BLaER1 treated with 17β-estradiol and CSF1 and Interleukin-3, amounts not matched to agents 10 nM and 100 nM (cell line): ENCODE measurements around the gene PPP2R2D.
A peak's percentile ranks its signal among the peaks of the same experiment; 100 is the strongest.

Experiments
- H3K27ac ChIP-seq, 11 experiments: shearing (Covaris generic); formaldehyde crosslinking; 2 replicates each; pipeline ENCODE4 v1.8.1; 2022
- H3K27me3 ChIP-seq, 11 experiments: shearing (Covaris generic); formaldehyde crosslinking; 2 replicates each; pipeline ENCODE4 v1.8.1; 2022
- H3K36me3 ChIP-seq, 11 experiments: shearing (Covaris generic); formaldehyde crosslinking; 2 replicates each; pipeline ENCODE4 v1.8.1; 2022
- H3K4me1 ChIP-seq, 10 experiments: shearing (Covaris generic); formaldehyde crosslinking; 2 replicates each; pipeline ENCODE4 v1.8.1; 2022
- H3K4me2 ChIP-seq, 11 experiments: shearing (Covaris generic); formaldehyde crosslinking; 2 replicates each; pipeline ENCODE4 v1.8.1; 2022
- H3K4me3 ChIP-seq, 10 experiments: shearing (Covaris generic); formaldehyde crosslinking; 2 replicates each; pipeline ENCODE4 v1.8.1; 2022
- H3K9ac ChIP-seq, 11 experiments: shearing (Covaris generic); formaldehyde crosslinking; 2 replicates each; pipeline ENCODE4 v1.8.1; 2022
- H3K9me3 ChIP-seq, 11 experiments: shearing (Covaris generic); formaldehyde crosslinking; replicated peaks in 1 of 11; 2 replicates each; pipeline ENCODE4 v1.8.1; 2022
- H4K20me1 ChIP-seq, 11 experiments: shearing (Covaris generic); formaldehyde crosslinking; 2 replicates each; pipeline ENCODE4 v1.8.1; 2022
- Cebpa-rat ChIP-seq, 11 experiments: shearing (Covaris generic); IDR thresholded peaks; 2 replicates each; pipeline ENCODE4 v1.8.1; 2022

The PPP2R2D gene

GRCh38 chr10:131996466-131997365 lies 95.9 kb downstream of the PPP2R2D start:
- Histone ChIP-seq H4K20me1 (no peaks in the 10 kb centered on the region; a peak in 1 of 22 replicates), H3K9me3 (no peaks in the 10 kb centered on the region), H3K27ac (no peak overlapping the region), H3K9ac (no peak overlapping the region), H3K4me1 (peaks cover 6 to 37% (median 28%) of the 10 kb centered on the region in 10 experiments), H3K27me3 (0 out of 22 replicates have a peak, but pooled peaks cover 0 to 3% (median 0%) of the 10 kb centered on the region in 11 experiments), H3K4me3 (no peak overlapping the region), H3K4me2 (peak overlapping the region in 8 of 11 experiments; percentile 13 to 43 (median 32); a peak in 14 of 22 replicates), H3K36me3 (no peaks in the 10 kb centered on the region)
- TF ChIP-seq Cebpa-rat (IDR thresholded peaks at IDR 0.05): no peak

GRCh38 chr10:131997366-131998049 lies 96.7 kb downstream of the PPP2R2D start:
- no peaks in the 10 kb centered on the region for H3K9me3 ChIP-seq
- no peaks in the 10 kb centered on the region for H3K36me3 ChIP-seq
- peak overlapping the region in 8 of 11 experiments; percentile 13 to 43 (median 32); a peak in 14 of 22 replicates for H3K4me2 ChIP-seq
- H3K4me1 ChIP-seq: peaks cover 3 to 33% (median 24%) of the 10 kb centered on the region in 10 experiments
- no peak overlapping the region for H3K4me3 ChIP-seq
- TF ChIP-seq Cebpa-rat (IDR thresholded peaks at IDR 0.05): no peak
- no peak overlapping the region for H3K9ac ChIP-seq
- no peak overlapping the region for H3K27ac ChIP-seq
- 0 out of 22 replicates have a peak, but pooled peaks cover 0 to 3% (median 0%) of the 10 kb centered on the region in 11 experiments for H3K27me3 ChIP-seq
- no peaks in the 10 kb centered on the region; a peak in 1 of 22 replicates for H4K20me1 ChIP-seq

GRCh38 chr10:131998050-131998844 lies 97.4 kb downstream of the PPP2R2D start:
- H3K36me3 ChIP-seq: no peaks in the 10 kb centered on the region
- H3K27me3 ChIP-seq: 0 out of 22 replicates have a peak, but pooled peaks cover 0 to 3% (median 0%) of the 10 kb centered on the region in 11 experiments
- H3K4me2 ChIP-seq: peak overlapping the region in 6 of 11 experiments; percentile 13 to 43 (median 30); a peak in 9 of 22 replicates
- H3K9ac ChIP-seq: no peak overlapping the region
- H3K4me3 ChIP-seq: no peak overlapping the region
- H3K9me3 ChIP-seq: no peaks in the 10 kb centered on the region
- no peaks in the 10 kb centered on the region; a peak in 1 of 22 replicates for H4K20me1 ChIP-seq
- H3K4me1 ChIP-seq: peaks cover 0 to 25% (median 17%) of the 10 kb centered on the region in 10 experiments; a peak in 16 of 20 replicates
- no peak overlapping the region for H3K27ac ChIP-seq
- TF ChIP-seq Cebpa-rat (IDR thresholded peaks at IDR 0.05): no peak

- H3K9ac ChIP-seq: no peak overlapping the region
- no peak overlapping the region for H3K27ac ChIP-seq
- no peak for TF ChIP-seq Cebpa-rat (IDR thresholded peaks at IDR 0.05)
- H3K4me2 ChIP-seq: no peak overlapping the region
- H3K4me3 ChIP-seq: no peak overlapping the region
- 0 out of 22 replicates have a peak, but pooled peaks cover 0 to 3% (median 0%) of the 10 kb centered on the region in 11 experiments for H3K27me3 ChIP-seq
- peaks cover 0 to 21% (median 15%) of the 10 kb centered on the region in 10 experiments; a peak in 14 of 20 replicates for H3K4me1 ChIP-seq
- H4K20me1 ChIP-seq: no peaks in the 10 kb centered on the region; a peak in 1 of 22 replicates
- H3K36me3 ChIP-seq: no peaks in the 10 kb centered on the region
- no peaks in the 10 kb centered on the region for H3K9me3 ChIP-seq
These were observed 98.3 kb downstream of the PPP2R2D start for GRCh38 chr10:131998845-131999681.

GRCh38 chr10:132001238-132001972 lies 100.6 kb downstream of the PPP2R2D start:
- Histone ChIP-seq H3K4me3 (no peak overlapping the region), H3K4me2 (no peak overlapping the region)

GRCh38 chr10:132002004-132002403 lies 101.2 kb downstream of the PPP2R2D start:
- Histone ChIP-seq H3K9me3 (peaks cover 6 to 14% (median 8%) of the 10 kb centered on the region in 11 experiments; a peak in 16 of 22 replicates), H3K4me3 (no peak overlapping the region), H4K20me1 (no peaks in the 10 kb centered on the region; a peak in 1 of 22 replicates), H3K4me1 (peaks cover 0 to 19% (median 11%) of the 10 kb centered on the region in 10 experiments; a peak in 14 of 20 replicates), H3K36me3 (no peaks in the 10 kb centered on the region; a peak in 1 of 22 replicates), H3K27ac (no peak overlapping the region), H3K9ac (no peak overlapping the region), H3K4me2 (no peak overlapping the region), H3K27me3 (no peaks in the 10 kb centered on the region)
- no peak for TF ChIP-seq Cebpa-rat (IDR thresholded peaks at IDR 0.05)

More at GRCh38 chr10:132001238-132001972, 100.6 kb downstream of the PPP2R2D start:
- Histone ChIP-seq H3K36me3 (no peaks in the 10 kb centered on the region; a peak in 1 of 22 replicates), H4K20me1 (no peaks in the 10 kb centered on the region; a peak in 1 of 22 replicates), H3K4me1 (peaks cover 0 to 21% (median 15%) of the 10 kb centered on the region in 10 experiments; a peak in 14 of 20 replicates), H3K27ac (no peak overlapping the region), H3K27me3 (0 out of 22 replicates have a peak, but pooled peaks cover 0 to under 1% (median 0%) of the 10 kb centered on the region in 11 experiments), H3K9ac (no peak overlapping the region), H3K9me3 (peaks cover 6 to 14% (median 8%) of the 10 kb centered on the region in 11 experiments; a peak in 16 of 22 replicates)
- TF ChIP-seq Cebpa-rat (IDR thresholded peaks at IDR 0.05): no peak

GRCh38 chr10:132003282-132003924 lies 102.6 kb downstream of the PPP2R2D start:
- Histone ChIP-seq H3K4me3 (no peak overlapping the region), H3K9ac (no peak overlapping the region), H3K4me2 (peak overlapping the region in 1 of 11 experiments; percentile 3; a peak in 1 of 22 replicates), H3K27ac (no peak overlapping the region), H3K4me1 (peaks cover 0 to 5% (median 0%) of the 10 kb centered on the region in 10 experiments; a peak in 4 of 20 replicates), H4K20me1 (no peaks in the 10 kb centered on the region; a peak in 1 of 22 replicates), H3K36me3 (no peaks in the 10 kb centered on the region; a peak in 1 of 22 replicates), H3K27me3 (no peaks in the 10 kb centered on the region), H3K9me3 (peaks cover 6 to 14% (median 8%) of the 10 kb centered on the region in 11 experiments; a peak in 16 of 22 replicates)
- TF ChIP-seq Cebpa-rat (IDR thresholded peaks at IDR 0.05): no peak
